D721Med (cell line): ENCODE results near the gene CASKIN1.

ENCODE experiments used
- DNase-seq: peaks from one replicate; pipeline ENCODE4 v3.0.0; 2011; ENCODE audit warnings: low spot score; ENCODE audit not compliant: insufficient read length
- FAIRE-seq: peaks from 2 replicates; lab custom pipeline; 2011; peaks lifted over from hg19 to GRCh38; lab: Jason Lieb, UNC
- CTCF ChIP-seq: IDR thresholded peaks from 2 replicates; pipeline ENCODE4 v1.5.1; 2012; ENCODE audit warnings: mild to moderate bottlenecking, control low read depth; ENCODE audit not compliant: insufficient read depth; ENCODE audit errors: missing control alignments

The CASKIN1 gene

GRCh38 chr16:2199621-2200139, 3.3 kb upstream of the CASKIN1 start:
- no peak for TF ChIP-seq CTCF
- DNase-seq (no peak), FAIRE-seq (no peak)

GRCh38 chr16:2199095-2199494, 2.7 kb upstream of the CASKIN1 start:
- TF ChIP-seq CTCF: no peak
- DNase-seq (no peak), FAIRE-seq (no peak)

- no peak for FAIRE-seq
- no peak for TF ChIP-seq CTCF
- DNase-seq: no peak
Observed at GRCh38 chr16:2198283-2198682, 1.9 kb upstream of the CASKIN1 start.

- TF ChIP-seq CTCF: no peak
- FAIRE-seq (no peak), DNase-seq (no peak)
Observed at GRCh38 chr16:2197765-2198164, 1.4 kb upstream of the CASKIN1 start.

GRCh38 chr16:2196981-2197511, 641 bp upstream of the CASKIN1 start:
- no peak for FAIRE-seq
- no peak for TF ChIP-seq CTCF

GRCh38 chr16:2195322-2196161, 863 bp downstream of the CASKIN1 start:
- DNase-seq (no peak), FAIRE-seq (no peak)
- TF ChIP-seq CTCF: no peak

More at GRCh38 chr16:2196981-2197511, 641 bp upstream of the CASKIN1 start:
- no peak for DNase-seq
